Renal cortical epithelial cell (primary cell): ENCODE results near the gene LAG3. TPM values are rescaled to one million over a fixed set of nuclear protein-coding genes. Genes with fewer than 3 reads are reported as not detected.

Source experiments
- DNase-seq: peaks from one replicate; pipeline ENCODE4 v3.0.0-alpha.2; 2011; ENCODE audit warnings: low read depth
- total RNA-seq: library from RNA; depleted of rRNA; stranded (reverse); fragments of >200 nt; gene quantifications from 2 replicates; pipeline ENCODE4 v1.2.3, GENCODE V29; 2014

Gene LAG3
- total RNA-seq, 1 donor from 2014 or later, result not detected

DNA sequence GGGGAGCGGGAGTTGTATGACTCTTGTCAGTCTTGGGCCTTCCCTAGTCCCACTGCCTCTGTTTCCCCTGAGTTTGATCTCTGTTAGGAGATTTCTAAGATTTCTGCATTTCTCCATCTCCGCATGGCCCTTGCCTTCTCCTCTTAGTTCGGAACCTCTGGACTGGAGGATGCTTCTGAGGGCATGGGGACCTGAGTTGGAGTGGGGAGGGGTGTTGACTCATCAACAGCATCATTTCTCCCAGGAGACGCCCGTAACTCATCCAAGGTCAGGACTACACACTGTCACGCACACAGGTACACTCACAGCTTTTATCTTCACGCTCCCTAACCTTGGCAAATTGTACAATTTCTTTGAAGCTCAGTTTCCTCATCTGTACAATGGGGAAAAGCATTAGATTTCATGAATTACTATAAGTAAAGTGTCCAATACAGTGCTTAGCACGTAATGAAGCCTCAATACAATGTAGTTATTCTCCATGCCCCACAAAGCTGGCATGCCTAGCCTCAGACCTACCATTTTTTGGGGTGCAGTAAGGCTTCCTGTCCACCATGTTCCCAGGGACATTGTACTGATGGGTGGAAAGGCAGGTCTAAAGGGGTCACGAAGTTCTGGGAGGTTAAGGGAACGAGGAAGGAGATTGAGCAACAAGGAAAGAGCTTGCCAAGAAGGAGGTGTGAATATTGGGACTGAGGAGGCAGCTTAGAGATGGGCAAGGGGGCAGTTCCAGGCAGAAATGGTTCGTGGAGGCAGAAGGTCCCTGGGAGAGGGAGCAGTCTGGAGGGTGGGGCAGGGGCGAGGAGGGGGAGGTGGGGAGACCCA lies 600 bp upstream of the LAG3 start:
- DNase-seq, result no peak

DNA sequence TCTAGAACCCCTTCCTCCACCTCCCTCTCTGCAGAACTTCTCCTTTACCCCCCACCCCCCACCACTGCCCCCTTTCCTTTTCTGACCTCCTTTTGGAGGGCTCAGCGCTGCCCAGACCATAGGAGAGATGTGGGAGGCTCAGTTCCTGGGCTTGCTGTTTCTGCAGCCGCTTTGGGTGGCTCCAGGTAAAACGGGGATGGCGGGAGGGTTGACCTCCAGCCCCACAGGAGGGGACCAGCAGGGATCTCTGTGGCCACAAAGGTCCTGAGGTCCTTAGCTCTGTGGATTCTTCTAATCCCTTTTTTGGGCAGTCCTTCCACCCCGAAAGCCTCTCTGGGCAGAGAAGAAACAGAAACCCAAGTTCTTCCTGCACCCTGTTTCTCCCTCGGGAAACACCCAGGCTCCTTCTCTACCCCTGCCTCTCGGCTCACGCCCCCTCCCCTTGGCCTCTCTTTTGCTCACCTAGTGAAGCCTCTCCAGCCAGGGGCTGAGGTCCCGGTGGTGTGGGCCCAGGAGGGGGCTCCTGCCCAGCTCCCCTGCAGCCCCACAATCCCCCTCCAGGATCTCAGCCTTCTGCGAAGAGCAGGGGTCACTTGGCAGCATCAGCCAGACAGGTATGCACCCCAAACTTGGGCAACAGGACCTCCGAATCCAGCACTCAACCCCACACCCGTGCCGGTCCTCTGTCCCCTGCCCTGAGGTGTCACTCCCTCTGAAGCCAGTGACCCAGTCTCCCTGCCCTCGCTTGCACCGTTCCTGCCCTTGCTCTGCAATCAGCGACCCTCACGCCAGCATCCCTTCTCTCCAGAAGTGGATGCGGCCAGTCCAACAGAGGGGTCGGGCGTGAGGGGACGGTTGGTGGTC lies 638 bp downstream of the LAG3 start:
- no peak for DNase-seq

DNA sequence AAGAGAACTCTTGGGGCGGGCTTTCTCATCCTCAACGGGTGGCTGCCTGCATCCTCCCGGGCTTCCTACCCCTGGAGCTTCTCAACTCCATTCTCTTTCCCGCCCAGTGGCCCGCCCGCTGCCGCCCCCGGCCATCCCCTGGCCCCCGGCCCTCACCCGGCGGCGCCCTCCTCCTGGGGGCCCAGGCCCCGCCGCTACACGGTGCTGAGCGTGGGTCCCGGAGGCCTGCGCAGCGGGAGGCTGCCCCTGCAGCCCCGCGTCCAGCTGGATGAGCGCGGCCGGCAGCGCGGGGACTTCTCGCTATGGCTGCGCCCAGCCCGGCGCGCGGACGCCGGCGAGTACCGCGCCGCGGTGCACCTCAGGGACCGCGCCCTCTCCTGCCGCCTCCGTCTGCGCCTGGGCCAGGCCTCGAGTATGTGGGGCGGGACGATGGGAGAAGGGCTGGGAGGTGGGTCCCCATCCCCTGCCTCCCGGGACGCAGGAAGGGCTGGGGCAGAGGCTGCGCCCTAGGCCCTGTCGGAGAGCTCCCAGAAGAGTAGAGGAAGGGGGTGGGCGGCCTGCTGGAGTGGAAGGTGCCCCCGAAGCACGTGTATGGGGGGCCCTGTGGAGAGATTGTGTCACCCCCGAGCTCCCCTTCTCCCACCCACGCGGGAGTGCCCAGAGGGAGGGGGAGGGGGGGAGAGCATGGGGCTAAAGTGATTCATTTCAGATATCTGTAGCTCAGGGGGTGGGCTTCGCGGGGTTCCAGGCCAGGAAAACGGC lies 1.5 kb downstream of the LAG3 start:
- DNase-seq, result no peak

GRCh38 chr12:6774499-6775062 lies 2.3 kb downstream of the LAG3 start:
- DNase-seq, result no peak

- DNase-seq, result no peak
These were observed 3.2 kb downstream of the LAG3 start for GRCh38 chr12:6775185-6776174.

DNA sequence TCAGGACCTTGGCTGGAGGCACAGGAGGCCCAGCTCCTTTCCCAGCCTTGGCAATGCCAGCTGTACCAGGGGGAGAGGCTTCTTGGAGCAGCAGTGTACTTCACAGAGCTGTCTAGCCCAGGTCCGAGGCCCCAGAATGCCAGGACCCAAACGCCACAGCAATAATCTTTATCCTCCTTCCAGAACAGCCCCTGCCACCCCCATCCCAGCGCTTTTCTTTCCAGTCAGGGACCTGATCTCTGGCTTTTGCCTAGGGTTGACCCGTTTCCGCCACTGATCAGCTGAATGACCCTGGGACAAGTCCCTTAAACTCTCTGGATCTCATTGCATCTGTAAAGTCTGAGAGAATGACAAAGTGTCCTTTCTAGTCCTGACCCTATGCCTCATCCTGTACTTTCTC lies 5.1 kb downstream of the LAG3 start:
- no peak for DNase-seq

DNA sequence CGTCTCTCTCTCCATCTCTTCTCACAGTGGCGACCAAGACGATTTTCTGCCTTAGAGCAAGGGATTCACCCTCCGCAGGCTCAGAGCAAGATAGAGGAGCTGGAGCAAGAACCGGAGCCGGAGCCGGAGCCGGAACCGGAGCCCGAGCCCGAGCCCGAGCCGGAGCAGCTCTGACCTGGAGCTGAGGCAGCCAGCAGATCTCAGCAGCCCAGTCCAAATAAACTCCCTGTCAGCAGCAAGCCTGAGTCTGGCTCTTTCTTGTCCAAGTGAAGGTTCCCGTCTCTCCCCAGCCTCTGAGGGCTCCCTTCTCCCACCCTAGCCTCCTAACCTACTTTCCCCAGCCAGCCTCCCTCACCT lies 5.9 kb downstream of the LAG3 start:
- DNase-seq, result no peak

- DNase-seq, result peak; percentile 80
These were observed 6.5 kb downstream of the LAG3 start for GRCh38 chr12:6778574-6779550.

GRCh38 chr12:6779708-6780432 lies 7.5 kb downstream of the LAG3 start:
- no peak for DNase-seq

- DNase-seq, result no peak
These were observed 8.3 kb downstream of the LAG3 start for GRCh38 chr12:6780573-6780972.

GRCh38 chr12:6782119-6782518 lies 9.8 kb downstream of the LAG3 start:
- DNase-seq, result no peak

DNA sequence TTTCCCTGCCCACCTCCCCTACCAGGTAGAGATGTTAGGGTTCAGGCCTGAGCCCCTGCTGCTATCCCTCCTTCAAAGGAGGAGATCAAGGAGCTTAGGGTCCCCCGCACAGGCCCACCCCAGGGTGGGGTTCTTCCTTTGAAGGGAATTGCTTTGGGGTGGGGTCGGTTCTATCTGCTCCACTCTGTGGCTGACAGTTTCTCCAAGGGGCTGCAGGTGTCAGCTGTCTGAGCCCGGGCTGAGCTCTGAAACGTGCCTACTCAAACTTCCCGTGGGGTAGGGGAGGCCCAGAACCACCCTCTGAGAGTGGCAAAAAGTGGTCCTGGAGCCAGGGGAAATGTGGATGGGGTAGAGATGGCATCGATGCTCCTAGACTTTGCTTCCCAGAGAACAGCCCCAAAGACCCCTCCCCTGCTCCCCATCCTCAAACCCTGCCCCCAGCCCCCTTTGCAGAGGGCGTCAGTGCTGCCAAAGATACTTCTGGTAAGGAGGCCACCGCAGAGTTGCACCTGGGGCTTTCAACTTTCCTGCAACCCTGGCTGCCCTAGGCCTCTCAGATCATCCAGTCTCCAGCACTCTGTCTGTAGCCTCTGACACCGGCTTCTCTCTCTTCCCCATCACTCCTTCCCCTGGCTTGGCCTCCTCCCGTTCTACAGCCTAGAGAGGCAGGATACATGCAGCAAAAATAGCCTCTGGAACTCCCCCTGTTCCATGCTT lies 10.7 kb downstream of the LAG3 start:
- no peak for DNase-seq

GRCh38 chr12:6783828-6784227 lies 11.5 kb downstream of the LAG3 start:
- DNase-seq, result no peak

DNA sequence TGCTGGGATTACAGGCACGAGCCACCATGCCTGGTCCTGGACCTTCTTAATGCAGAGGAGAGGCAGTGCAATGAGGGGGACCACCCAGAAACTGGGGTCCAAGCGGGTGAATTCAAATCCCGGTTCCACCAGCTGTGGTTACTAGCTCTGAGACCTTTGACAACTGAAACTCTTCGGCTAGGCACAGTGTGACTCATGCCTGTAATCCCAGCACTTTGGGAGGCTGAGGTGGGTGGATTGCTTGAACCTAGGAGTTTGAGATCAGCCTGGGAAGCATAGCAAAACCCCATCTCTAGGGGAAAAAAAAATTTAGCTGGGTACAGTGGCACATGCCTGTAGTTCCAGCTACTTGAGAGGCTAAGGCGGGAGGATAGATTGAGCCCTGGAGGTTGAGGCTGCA lies 12.0 kb downstream of the LAG3 start:
- no peak for DNase-seq

DNA sequence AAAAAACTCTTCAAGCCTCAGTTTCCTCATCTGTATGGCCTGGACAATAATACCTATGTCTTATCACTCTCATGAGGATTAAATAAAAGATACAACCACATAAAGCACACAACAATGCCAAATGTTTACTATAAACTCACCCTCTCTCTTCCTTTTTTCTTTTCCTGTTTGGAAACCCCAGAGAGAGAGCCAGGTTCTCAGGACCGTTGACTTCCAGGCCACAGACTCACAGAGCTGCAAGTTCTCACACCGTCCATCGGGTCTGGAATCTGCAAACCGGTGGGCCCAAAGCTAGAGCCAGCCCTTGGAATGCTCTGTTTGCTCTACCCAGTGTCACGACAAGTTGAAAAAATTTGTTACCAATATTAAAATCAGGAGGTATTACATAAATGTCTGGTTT lies 12.4 kb downstream of the LAG3 start:
- DNase-seq, result no peak

DNA sequence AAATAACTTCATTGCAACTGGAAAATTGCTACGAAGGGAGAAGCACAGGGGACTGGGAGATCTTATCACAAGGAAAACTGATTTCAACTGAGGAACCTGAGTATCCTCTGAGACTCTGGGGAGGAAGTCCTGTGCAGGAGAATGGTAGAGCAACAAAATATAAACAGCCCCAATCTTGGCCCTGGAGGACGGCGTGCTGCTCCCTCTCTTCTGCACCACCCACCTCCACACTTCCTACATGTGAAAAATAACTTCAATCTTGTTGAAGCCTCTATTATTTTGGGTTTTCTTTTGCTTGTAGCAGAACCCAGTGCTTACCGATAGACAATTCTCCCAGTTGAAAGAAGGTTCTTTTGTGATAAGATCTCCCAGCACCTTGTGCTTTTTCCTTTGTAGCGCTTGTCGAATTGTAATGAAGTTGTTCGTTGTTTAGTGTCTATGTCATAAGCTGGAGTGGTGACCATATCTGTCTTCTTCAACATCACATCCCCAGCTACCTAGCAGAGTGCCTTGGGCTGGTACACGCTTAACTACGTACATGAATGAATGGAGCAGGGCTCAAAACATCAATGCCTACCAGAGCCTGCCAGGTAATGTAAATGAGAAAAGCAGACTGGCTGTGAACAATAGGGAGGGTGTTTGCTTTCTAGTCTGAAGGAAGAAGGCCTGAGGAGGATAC lies 14.2 kb downstream of the LAG3 start:
- no peak for DNase-seq

GRCh38 chr12:6787309-6787708 lies 15.0 kb downstream of the LAG3 start:
- no peak for DNase-seq
